EL (cell line): ENCODE results near the gene AFM.

Experiments used
- DNase-seq: peaks from one replicate; pipeline ENCODE4 v3.0.0-alpha.2; 2016

Gene AFM

GRCh38 chr4:73481358-73481757 lies at the start of gene AFM:
Gene AFM (plus strand): TSS chr4:73481745. CDS start chr4:73481776, 31 bp downstream.
- no peak for DNase-seq

GRCh38 chr4:73431813-73432168 lies 49.8 kb upstream of the AFM start:
- DNase-seq, result no peak

GRCh38 chr4:73432169-73433000 lies 49.2 kb upstream of the AFM start:
- no peak for DNase-seq

- DNase-seq, result no peak
Observed at GRCh38 chr4:73433140-73433539, 48.4 kb upstream of the AFM start.

GRCh38 chr4:73434311-73434710 lies 47.2 kb upstream of the AFM start:
- DNase-seq, result no peak

GRCh38 chr4:73435984-73436383 lies 45.6 kb upstream of the AFM start, which contains the start of gene AFP:
Gene AFP (plus strand): TSS chr4:73436221. CDS start chr4:73436263, 42 bp downstream.
- DNase-seq, result no peak

GRCh38 chr4:73436674-73437557 lies 44.6 kb upstream of the AFM start:
- DNase-seq, result no peak

GRCh38 chr4:73437558-73437956 lies 44.0 kb upstream of the AFM start:
- DNase-seq, result no peak

GRCh38 chr4:73438048-73438447 lies 43.5 kb upstream of the AFM start:
- no peak for DNase-seq

- DNase-seq, result peak; percentile 18
Observed at GRCh38 chr4:73438582-73439215, 42.8 kb upstream of the AFM start.

- no peak for DNase-seq
Observed at GRCh38 chr4:73439445-73439844, 42.1 kb upstream of the AFM start.

GRCh38 chr4:73439991-73440390 lies 41.6 kb upstream of the AFM start:
- DNase-seq, result no peak

- no peak for DNase-seq
Observed at GRCh38 chr4:73440653-73441052, 40.9 kb upstream of the AFM start.

- no peak for DNase-seq
Observed at GRCh38 chr4:73442275-73442674, 39.3 kb upstream of the AFM start.

- no peak for DNase-seq
Observed at GRCh38 chr4:73443224-73443623, 38.3 kb upstream of the AFM start.

- DNase-seq, result no peak
Observed at GRCh38 chr4:73445383-73446335, 35.9 kb upstream of the AFM start.

GRCh38 chr4:73446336-73446938 lies 35.1 kb upstream of the AFM start:
- peak; percentile 57 for DNase-seq

GRCh38 chr4:73447671-73448070 lies 33.9 kb upstream of the AFM start:
- DNase-seq, result peak; percentile 50

GRCh38 chr4:73448448-73449203 lies 32.9 kb upstream of the AFM start:
- no peak for DNase-seq

- peak; percentile 92 for DNase-seq
Observed at GRCh38 chr4:73450398-73451004, 31.0 kb upstream of the AFM start.

- DNase-seq, result no peak
Observed at GRCh38 chr4:73451404-73451803, 30.1 kb upstream of the AFM start.
